K562 (cell line): ENCODE data around the gene CNKSR2. TPM values are rescaled to one million over a fixed set of nuclear protein-coding genes. Genes with fewer than 3 reads are reported as not detected.

Experiments used
- ATAC-seq: fragments of 200-7000 bp; cut with Tn5 transposase; 3 replicates; pipeline ENCODE4 v1.9.1; 2020; ENCODE audit warnings: moderate library complexity
- BruUV-seq: library from RNA; stranded (reverse); fragments of 400-500 nt; replicated peaks from 2 replicates; lab custom pipeline; 2021; lab: Mats Ljungman, UMichigan
- CTCF ChIA-PET: fragments of 300-600 bp; formaldehyde crosslinking; extraction: SDS; loops from one replicate; lab custom pipeline; 2021; ENCODE audit warnings: low intra/inter-chr PET ratio; lab: Yijun Ruan, JAX
- POLR2A ChIA-PET: fragments of 300-600, 350-650 bp; sonication (Branson Sonifier 250); formaldehyde crosslinking; extraction: SDS; loops from one replicate; lab custom pipeline; 2021; ENCODE audit warnings: antibody characterized with exemption, inconsistent platforms; lab: Yijun Ruan, JAX
- DNase-seq, 4 experiments: peaks; one replicate each; pipeline versions ENCODE4 v3.0.0 to v3.0.0-alpha.2; 2011 to 2018; ENCODE audit warnings: low spot score in 3 of 4, mixed read lengths in 3 of 4; ENCODE audit errors: extremely low read depth in 1 of 4
- FAIRE-seq: peaks from 2 replicates; lab custom pipeline; 2011; peaks lifted over from hg19 to GRCh38; lab: Jason Lieb, UNC
- H2AFZ ChIP-seq: 2 replicates; pipeline ENCODE4 v1.6.0; 2011; ENCODE audit warnings: low read depth, low read length, control low read depth, inconsistent platforms
- H3K27ac ChIP-seq: fragments of 200-600 bp; 3 replicates; pipeline ENCODE4 v1.8.0; 2011; ENCODE audit warnings: low read depth, mild to moderate bottlenecking, control low read depth, inconsistent platforms, low read length, moderate library complexity, mixed read lengths; ENCODE audit errors: extremely low read depth
- H3K27me3 ChIP-seq, 2 experiments: fragments of 300-600 bp in 1 of 2; 2 replicates in 1 of 2; 3 replicates in 1 of 2; pipeline versions ENCODE4 v1.6.0 to v1.8.0; 2011; ENCODE audit warnings: inconsistent platforms in 2 of 2, low read length in 2 of 2, mild to moderate bottlenecking in 1 of 2, mixed read lengths in 1 of 2, moderate library complexity in 1 of 2; ENCODE audit not compliant: control insufficient read depth in 2 of 2, insufficient read depth in 2 of 2
- H3K36me3 ChIP-seq: fragments of 300-600 bp; 3 replicates; pipeline ENCODE4 v1.8.0; 2011; ENCODE audit warnings: mild to moderate bottlenecking, low read length, inconsistent platforms; ENCODE audit not compliant: control insufficient read depth, insufficient read depth
- H3K4me1 ChIP-seq, 2 experiments: fragments of 200-600 bp in 1 of 2; replicated peaks in 1 of 2; 2 replicates in 1 of 2; 3 replicates in 1 of 2; pipeline versions ENCODE4 v1.5.1 to v1.8.0; 2011; ENCODE audit warnings: inconsistent platforms in 2 of 2, low read length in 2 of 2, mild to moderate bottlenecking in 1 of 2, mixed read lengths in 1 of 2, moderate library complexity in 1 of 2; ENCODE audit not compliant: control insufficient read depth in 2 of 2, insufficient read depth in 2 of 2
- H3K4me2 ChIP-seq: 2 replicates; pipeline ENCODE4 v1.6.1; 2011; ENCODE audit warnings: low read length, control low read depth, inconsistent platforms, mixed read lengths; ENCODE audit not compliant: insufficient read depth
- H3K4me3 ChIP-seq: fragments of 200-600 bp; sonication (generic), shearing (Covaris generic); 2 replicates; pipeline ENCODE4 v1.5.1; 2016; ENCODE audit warnings: control low read depth, inconsistent platforms
- H3K79me2 ChIP-seq: fragments of 200-600 bp; 3 replicates; pipeline ENCODE4 v1.8.0; 2011; ENCODE audit warnings: low read length, inconsistent platforms; ENCODE audit not compliant: control insufficient read depth, insufficient read depth
- H3K9ac ChIP-seq, 2 experiments: 2 replicates each; pipeline versions ENCODE4 v1.6.0 to v1.6.1; 2011; ENCODE audit warnings: low read depth in 2 of 2, low read length in 2 of 2, control low read depth in 1 of 2, inconsistent platforms in 1 of 2, mild to moderate bottlenecking in 1 of 2, mixed read lengths in 1 of 2; ENCODE audit not compliant: insufficient read depth in 1 of 2
- H3K9me1 ChIP-seq: one replicate; pipeline ENCODE4 v1.6.0; 2011; ENCODE audit warnings: inconsistent platforms, mild to moderate bottlenecking, low read length, moderate library complexity; ENCODE audit not compliant: control insufficient read depth, insufficient read depth
- H3K9me3 ChIP-seq: replicated peaks from 2 replicates; pipeline ENCODE4 v1.5.1; 2011; ENCODE audit warnings: low read depth, low read length, inconsistent platforms; ENCODE audit not compliant: control insufficient read depth, insufficient read depth
- H4K20me1 ChIP-seq: replicated peaks from 2 replicates; pipeline ENCODE4 v1.6.1; 2011; ENCODE audit warnings: low read length, inconsistent platforms, mixed read lengths; ENCODE audit not compliant: control insufficient read depth, insufficient read depth
- BRD4 ChIP-seq: fragments of 200-600 bp; sonication (generic); IDR thresholded peaks from 2 replicates; pipeline ENCODE4 v1.6.1; 2017; ENCODE audit warnings: inconsistent platforms
- CBFA2T2 ChIP-seq: fragments of 450-650 bp; conservative IDR thresholded peaks from 2 replicates; pipeline ENCODE4 v1.6.1; 2017; ENCODE audit warnings: mild to moderate bottlenecking
- CHAMP1 ChIP-seq: fragments of 450-650 bp; IDR thresholded peaks from 2 replicates; pipeline ENCODE4 v1.6.1; 2016; ENCODE audit warnings: mild to moderate bottlenecking
- LEF1 ChIP-seq: fragments of 450-650 bp; IDR thresholded peaks from 2 replicates; pipeline ENCODE4 v1.6.1; 2016; ENCODE audit warnings: mild to moderate bottlenecking
- NFYB ChIP-seq: IDR thresholded peaks from 2 replicates; pipeline ENCODE4 v1.6.1; 2011; ENCODE audit warnings: mild to moderate bottlenecking, moderate library complexity; ENCODE audit not compliant: insufficient read length; ENCODE audit errors: extremely low read depth
- PATZ1 ChIP-seq: fragments of 250-450 bp; sonication (Bioruptor Pico); IDR thresholded peaks from 2 replicates; pipeline ENCODE4 v1.5.0; 2020; ENCODE audit warnings: mild to moderate bottlenecking, borderline replicate concordance
- PREB ChIP-seq: sonication (generic); formaldehyde crosslinking; IDR thresholded peaks from 2 replicates; pipeline ENCODE4 v1.8.1; 2023; ENCODE audit warnings: mild to moderate bottlenecking, missing genetic modification reagents
- RB1 ChIP-seq: fragments of 450-650 bp; IDR thresholded peaks from 2 replicates; pipeline ENCODE4 v1.6.1; 2017; ENCODE audit warnings: low read depth, mild to moderate bottlenecking
- RCOR1 ChIP-seq, 2 experiments: IDR thresholded peaks; 2 replicates each; pipeline ENCODE4 v1.6.1; 2012; ENCODE audit warnings: low read depth in 2 of 2, low read length in 2 of 2, borderline replicate concordance in 1 of 2, improper control_type of control experiment in 1 of 2
- RFX5 ChIP-seq: IDR thresholded peaks from 2 replicates; pipeline ENCODE4 v1.6.1; 2011; ENCODE audit warnings: low read depth, mild to moderate bottlenecking, improper control_type of control experiment, low read length
- SIN3A ChIP-seq, 2 experiments: fragments of 150-350 bp in 1 of 2; IDR thresholded peaks; 2 replicates each; pipeline ENCODE4 v1.6.1; 2011 to 2016; ENCODE audit warnings: borderline replicate concordance in 2 of 2, low read depth in 2 of 2, low read length in 2 of 2, mild to moderate bottlenecking in 2 of 2, moderate library complexity in 2 of 2; ENCODE audit not compliant: control insufficient read depth in 1 of 2
- TAF15 ChIP-seq: fragments of 200-400 bp; formaldehyde crosslinking; IDR thresholded peaks from 2 replicates; pipeline ENCODE4 v1.6.1; 2017; ENCODE audit warnings: mild to moderate bottlenecking, low read depth, low read length, moderate library complexity
- TAF7 ChIP-seq: fragments of 450-650 bp; IDR thresholded peaks from 2 replicates; pipeline ENCODE4 v1.6.1; 2016; ENCODE audit warnings: missing genetic modification characterization, missing compliant biosample characterization
- ZBTB43 ChIP-seq: sonication (generic); formaldehyde crosslinking; IDR thresholded peaks from 2 replicates; pipeline ENCODE4 v1.8.0; 2023; ENCODE audit warnings: mild to moderate bottlenecking, missing genetic modification reagents
- ZFP36 ChIP-seq: fragments of 150-350 bp; IDR thresholded peaks from 2 replicates; pipeline ENCODE4 v1.6.1; 2018; ENCODE audit warnings: low read length, low read depth; ENCODE audit not compliant: partially characterized antibody
- ZNF444 ChIP-seq: fragments of 250-450 bp; sonication (Bioruptor Pico); IDR thresholded peaks from 2 replicates; pipeline ENCODE4 v1.4.0; 2020; ENCODE audit warnings: mild to moderate bottlenecking, moderate library complexity
- ZNF699 ChIP-seq: fragments of 250-450 bp; sonication (Bioruptor Pico); IDR thresholded peaks from 2 replicates; pipeline ENCODE4 v1.8.0; 2021; ENCODE audit warnings: mild to moderate bottlenecking, moderate library complexity; ENCODE audit not compliant: insufficient replicate concordance
- WGBS: fragments of 100-300 bp; shearing (Covaris generic); methylation state at CpG from one replicate; pipeline ENCODE4 v1.1.6; 2016; ENCODE audit warnings: low coverage, mixed read lengths; ENCODE audit not compliant: insufficient coverage; ENCODE audit errors: missing lambda C conversion rate; 5-methylcytosine and 5-hydroxymethylcytosine counted together
- in situ Hi-C: fragments of 300-500 bp; cut with MboI; formaldehyde crosslinking; loops from 4 replicates; pipeline ENCODE4 v1.15.0; 2018; ENCODE audit warnings: inconsistent platforms, mixed read lengths
- intact Hi-C: fragments of 100-400 bp; cut with micrococcal nuclease; formaldehyde crosslinking; loops from 2 replicates; pipeline ENCODE4 v1.14.2; 2022
- polyA plus RNA-seq, 8 experiments: library from polyadenylated mRNA; depleted of rRNA in 4 of 8; stranded (reverse) in 5 of 8; unstranded in 3 of 8; fragments of >200 nt; fragmentation: Nextera tagmentation in 2 of 8; fragmentation: Illumina TruSeq in 1 of 8; extraction: Ambion mirVana in 2 of 8; extraction: Trizol in 1 of 8; gene quantifications; 2 replicates each; pipeline versions ENCODE4 v1.2.1 to v1.2.3, GENCODE V29; 2011 to 2014; ENCODE audit warnings: inconsistent platforms in 1 of 8, missing spikeins in 1 of 8
- total RNA-seq, 7 experiments: library from RNA; depleted of rRNA in 6 of 7; stranded (reverse); fragments of >200 nt in 6 of 7; fragmentation: Illumina TruSeq in 2 of 7; extraction: Trizol in 2 of 7; gene quantifications; 2 replicates each; pipeline versions ENCODE4 v1.2.1 to v1.2.3, GENCODE V29; 2011 to 2021; ENCODE audit warnings: low replicate concordance in 1 of 7

CNKSR2 gene
- total and polyA plus RNA-seq, 9 of the 15 experiments (the other 6 are each of a cell fraction or from before 2014, with no cell fraction given): not detected

- DNase-seq (no peak), ATAC-seq (no peak), FAIRE-seq (no peak)
- Histone ChIP-seq H3K9me3 (no peaks in the 10 kb centered on the region), H3K9me1 (no peaks in the 10 kb centered on the region), H3K4me1 (no peaks in the 10 kb centered on the region; a peak in 1 of 5 replicates), H2AFZ (no peak overlapping the region), H3K4me3 (no peak overlapping the region), H3K27me3 (no peaks in the 10 kb centered on the region), H3K27ac (no peak overlapping the region), H4K20me1 (no peaks in the 10 kb centered on the region), H3K36me3 (no peaks in the 10 kb centered on the region), H3K9ac (no peak overlapping the region), H3K79me2 (no peaks in the 10 kb centered on the region)
- intact Hi-C loops: no loop called here
- POLR2A ChIA-PET: no interaction called here
- BruUV-seq: no TSS peak
- WGBS: 0% methylated on average over 2 of the region's 2 CpGs
- in situ Hi-C loops: no loop called here
- TF ChIP-seq PATZ1 (CRISPR knock-in tag): no peak
- TF ChIP-seq TAF7 (tag): no peak
- TF ChIP-seq LEF1: no peak
- no peak for TF ChIP-seq RCOR1 (IDR thresholded peaks at IDR 0.05; ENCODE audit: borderline replicate concordance in 1 of 2, low read depth in 2 of 2, low read length in 2 of 2)
- TF ChIP-seq RFX5: no peak
- TF ChIP-seq ZBTB43 (CRISPR knock-in tag): no peak
- TF ChIP-seq RB1: no peak
- no peak for TF ChIP-seq CBFA2T2
- no peak for TF ChIP-seq ZNF444 (CRISPR knock-in tag)
- no peak for TF ChIP-seq ZFP36
- no peak for TF ChIP-seq ZNF699
- TF ChIP-seq CHAMP1: no peak
- no peak for TF ChIP-seq BRD4
- TF ChIP-seq PREB (CRISPR knock-in tag): no peak
- no peak for TF ChIP-seq TAF15
- no peak for TF ChIP-seq NFYB
- no peak for TF ChIP-seq SIN3A (IDR thresholded peaks at IDR 0.05; ENCODE audit: borderline replicate concordance in 2 of 2, control insufficient read depth in 1 of 2, low read depth in 2 of 2, low read length in 2 of 2)
- TF ChIP-seq, all 486 proteins: peak for 0
- CTCF ChIA-PET: no interaction called here
- no peak overlapping the region for H3K4me2 ChIP-seq
Observed at GRCh38 chrX:21660156-21660555, 285.9 kb downstream of the CNKSR2 start.
